Skeletal muscle satellite cell (primary cell): ENCODE measurements around the gene CRKL.
"Not testable (repeated sequence)": the region's sequence is repeated elsewhere in the genome, so short reads cannot be mapped to it uniquely, and the experiment has no call there.

Experiments
- H3K27me3 ChIP-seq: 2 replicates; pipeline ENCODE4 v1.7.0; 2013; ENCODE audit warnings: low read length; ENCODE audit not compliant: control insufficient read depth, insufficient read depth
- H3K36me3 ChIP-seq: 2 replicates; pipeline ENCODE4 v1.7.0; 2013; ENCODE audit warnings: mild to moderate bottlenecking, control low read depth, low read length; ENCODE audit not compliant: insufficient read depth
- H3K4me1 ChIP-seq: 2 replicates; pipeline ENCODE4 v1.7.0; 2013; ENCODE audit warnings: low read length; ENCODE audit not compliant: control insufficient read depth, insufficient read depth
- H3K4me2 ChIP-seq: 2 replicates; pipeline ENCODE4 v1.7.0; 2013; ENCODE audit warnings: mild to moderate bottlenecking, low read length
- H3K4me3 ChIP-seq: 2 replicates; pipeline ENCODE4 v1.7.0; 2013; ENCODE audit warnings: low read length
- H3K9ac ChIP-seq: 2 replicates; pipeline ENCODE4 v1.7.0; 2013; ENCODE audit warnings: mild to moderate bottlenecking, low read depth, low read length, moderate library complexity
- H3K9me3 ChIP-seq: replicated peaks from 2 replicates; pipeline ENCODE4 v1.7.0; 2013; ENCODE audit warnings: mild to moderate bottlenecking, control low read depth, low read length

The CRKL gene

DNA sequence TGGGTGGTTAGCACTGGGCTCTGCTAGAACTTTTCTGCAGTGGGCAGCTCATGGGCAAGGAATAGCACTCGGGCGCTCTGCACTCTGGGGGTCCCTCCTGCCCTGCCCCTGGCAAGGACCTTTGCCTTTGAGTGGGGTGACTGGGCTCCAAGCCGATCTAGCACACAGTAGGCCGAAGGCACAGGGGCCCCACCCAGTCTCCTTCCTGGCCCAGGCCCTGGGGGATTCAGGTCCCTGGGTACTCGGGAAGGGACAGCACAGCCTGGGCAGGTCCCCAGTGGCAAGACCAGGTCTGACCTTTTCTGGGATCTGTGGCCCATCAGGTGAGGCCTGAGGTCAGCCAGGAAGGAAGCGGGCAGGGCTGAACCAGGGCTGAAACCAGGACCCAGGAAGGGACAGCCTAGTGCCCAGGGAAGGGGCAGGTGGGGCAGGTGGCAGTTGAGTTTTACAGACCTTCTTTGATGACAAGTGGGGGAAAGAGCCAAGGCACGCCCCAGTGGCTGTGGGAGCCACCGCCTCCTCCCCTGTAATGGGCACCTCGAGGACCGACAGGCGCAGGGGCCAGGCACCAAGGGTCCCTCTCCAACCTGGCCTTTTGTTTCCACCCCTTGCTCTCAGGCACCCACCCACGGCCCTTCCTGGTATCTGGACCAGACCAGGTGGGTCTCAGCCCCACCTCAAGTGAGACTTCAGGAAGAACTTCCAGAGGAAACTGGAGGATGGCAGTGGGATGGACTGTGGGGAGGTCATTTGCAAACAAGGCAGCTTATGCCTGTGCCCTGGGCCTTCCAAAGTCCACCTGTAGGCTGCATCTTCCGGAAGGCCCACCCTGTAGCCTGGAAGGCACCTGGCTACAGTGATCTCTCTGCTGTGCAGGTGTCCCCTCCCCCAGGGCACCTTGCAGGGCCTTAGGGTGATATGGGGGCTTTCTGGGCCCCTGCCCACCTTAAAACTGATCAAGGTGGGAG lies 49.0 kb downstream of the CRKL start:
- peaks cover 23% of the 10 kb centered on the region for H3K27me3 ChIP-seq
- H3K9me3 ChIP-seq = no peaks in the 10 kb centered on the region
- no peaks in the 10 kb centered on the region for H3K4me1 ChIP-seq
- no peak overlapping the region for H3K4me3 ChIP-seq
- H3K4me2 ChIP-seq = no peak overlapping the region
- H3K9ac ChIP-seq = no peak overlapping the region
- no peaks in the 10 kb centered on the region for H3K36me3 ChIP-seq

DNA sequence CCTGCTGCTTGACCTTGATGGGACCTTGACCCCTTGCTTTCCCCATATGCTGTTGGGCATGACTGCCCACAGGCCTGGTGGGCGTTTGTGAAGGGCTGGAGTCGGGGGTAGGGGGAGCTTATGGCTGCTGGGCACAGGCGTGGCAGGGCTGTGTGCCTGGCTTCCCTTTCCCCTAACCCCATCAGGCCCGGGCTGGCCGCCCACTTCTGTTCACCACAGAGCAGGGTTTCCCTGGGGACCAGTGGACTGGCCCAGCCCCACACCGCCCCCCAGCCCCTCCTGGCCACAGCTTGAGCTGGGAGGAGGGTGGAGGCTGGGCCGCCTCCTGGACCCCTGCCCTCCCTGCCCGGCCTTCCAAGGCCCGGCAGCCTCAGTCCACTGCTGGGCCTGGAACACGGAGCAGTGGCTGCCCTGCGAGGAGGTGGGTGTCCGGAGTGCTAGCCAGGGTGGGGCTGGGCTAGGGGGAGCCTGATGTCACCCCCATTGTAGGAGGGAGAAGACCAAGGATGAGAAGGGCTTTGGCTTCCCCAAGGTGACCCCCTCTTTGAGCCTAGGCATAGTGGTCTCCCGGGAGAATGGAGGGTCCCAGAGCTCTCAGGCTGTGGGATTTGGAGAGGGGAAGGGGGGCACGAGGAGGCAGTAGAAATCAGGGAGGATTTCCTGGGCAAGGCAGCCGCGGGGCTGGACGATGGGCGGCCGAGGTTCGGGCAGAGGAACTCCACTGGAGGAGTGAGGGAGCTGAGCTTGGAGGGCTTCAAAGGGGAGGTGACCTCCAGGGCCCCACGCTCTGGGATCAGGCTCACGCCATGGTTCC lies 49.9 kb downstream of the CRKL start, which contains the start of gene AIFM3:
AIFM3 (plus strand) TSS at position 373 of the 814 bp plus-strand sequence. CDS start 690 bp downstream, outside the sequence.
- Histone ChIP-seq H3K9ac (no peak within 1 kb of the TSS), H3K4me1 (no peaks in the 10 kb centered on the region), H3K27me3 (peaks cover 23% of the 10 kb centered on the region)

DNA sequence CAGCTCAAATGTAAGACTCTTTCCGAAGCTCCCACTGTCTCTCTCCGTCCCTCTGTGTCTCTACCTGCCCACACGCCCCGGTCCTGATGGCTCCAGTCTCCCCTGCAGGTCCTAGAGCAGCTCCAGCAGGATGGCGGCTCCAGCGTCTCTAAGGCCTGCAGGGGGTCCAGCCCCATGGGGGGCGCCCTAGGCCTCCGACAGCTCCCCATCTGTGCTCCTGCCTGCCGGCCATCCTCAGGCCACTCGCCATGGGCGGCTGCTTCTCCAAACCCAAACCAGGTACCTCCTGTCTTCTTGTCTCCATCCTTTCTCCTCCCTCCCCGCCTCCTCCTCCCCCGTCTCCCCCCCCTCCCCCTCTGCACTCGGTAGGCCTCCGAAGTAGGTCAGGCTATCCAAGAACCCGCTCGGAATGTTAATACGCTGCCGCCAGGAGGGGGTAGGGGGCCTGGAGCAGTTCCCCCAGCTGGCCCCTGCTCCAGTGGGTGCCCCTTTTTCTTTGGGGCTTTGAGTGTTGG lies 50.5 kb downstream of the CRKL start:
- Histone ChIP-seq H3K27me3 (peaks cover 23% of the 10 kb centered on the region), H3K9ac (no peak overlapping the region), H3K36me3 (no peaks in the 10 kb centered on the region), H3K4me1 (no peaks in the 10 kb centered on the region), H3K4me3 (no peak overlapping the region), H3K9me3 (no peaks in the 10 kb centered on the region), H3K4me2 (no peak overlapping the region)

More for the DNA sequence above, 49.9 kb downstream of the CRKL start, which contains the start of gene AIFM3:
- H3K9me3 ChIP-seq = no peaks in the 10 kb centered on the region
- H3K4me3 ChIP-seq = no peak within 1 kb of the TSS
- no peaks in the 10 kb centered on the region for H3K36me3 ChIP-seq
- H3K4me2 ChIP-seq = no peak within 1 kb of the TSS

DNA sequence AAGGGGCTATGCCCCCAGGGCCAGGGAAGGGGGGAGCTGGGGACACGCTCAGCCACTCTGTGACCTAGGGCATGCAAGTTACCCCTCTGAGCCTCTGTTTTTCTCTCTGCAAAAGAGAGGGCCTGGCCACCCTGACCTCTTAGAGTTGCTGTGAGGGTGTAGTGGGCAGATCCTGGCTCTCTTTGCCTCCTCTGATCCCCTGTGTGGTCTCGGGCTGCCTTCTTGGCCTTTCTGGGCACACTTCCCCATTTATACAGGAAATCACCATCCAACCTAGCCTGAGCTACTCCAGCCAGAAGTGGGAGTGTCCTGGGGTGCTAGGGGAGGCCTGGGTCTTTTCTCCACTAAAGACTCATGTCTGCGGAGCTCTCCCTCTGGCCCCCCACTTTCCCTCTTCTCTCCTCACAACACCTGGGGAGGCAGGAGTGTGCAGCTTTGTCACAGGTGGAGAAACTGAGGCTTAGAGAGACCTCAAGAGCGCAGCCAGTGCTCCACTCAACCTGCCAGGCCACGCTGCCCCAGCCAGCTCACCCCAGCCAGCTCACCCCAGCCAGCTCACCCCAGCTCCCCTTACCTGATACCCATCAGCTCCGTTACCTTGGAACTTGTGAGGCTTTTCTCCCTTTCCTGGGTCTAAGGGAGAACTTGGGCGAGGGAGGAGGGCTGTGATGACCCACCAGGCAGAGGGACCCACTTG lies 51.2 kb downstream of the CRKL start:
- H3K9me3 ChIP-seq = no peaks in the 10 kb centered on the region
- H3K9ac ChIP-seq = no peak overlapping the region
- peaks cover 21% of the 10 kb centered on the region for H3K27me3 ChIP-seq
- H3K4me2 ChIP-seq = no peak overlapping the region
- H3K4me3 ChIP-seq = no peak overlapping the region
- H3K4me1 ChIP-seq = no peaks in the 10 kb centered on the region
- no peaks in the 10 kb centered on the region for H3K36me3 ChIP-seq

DNA sequence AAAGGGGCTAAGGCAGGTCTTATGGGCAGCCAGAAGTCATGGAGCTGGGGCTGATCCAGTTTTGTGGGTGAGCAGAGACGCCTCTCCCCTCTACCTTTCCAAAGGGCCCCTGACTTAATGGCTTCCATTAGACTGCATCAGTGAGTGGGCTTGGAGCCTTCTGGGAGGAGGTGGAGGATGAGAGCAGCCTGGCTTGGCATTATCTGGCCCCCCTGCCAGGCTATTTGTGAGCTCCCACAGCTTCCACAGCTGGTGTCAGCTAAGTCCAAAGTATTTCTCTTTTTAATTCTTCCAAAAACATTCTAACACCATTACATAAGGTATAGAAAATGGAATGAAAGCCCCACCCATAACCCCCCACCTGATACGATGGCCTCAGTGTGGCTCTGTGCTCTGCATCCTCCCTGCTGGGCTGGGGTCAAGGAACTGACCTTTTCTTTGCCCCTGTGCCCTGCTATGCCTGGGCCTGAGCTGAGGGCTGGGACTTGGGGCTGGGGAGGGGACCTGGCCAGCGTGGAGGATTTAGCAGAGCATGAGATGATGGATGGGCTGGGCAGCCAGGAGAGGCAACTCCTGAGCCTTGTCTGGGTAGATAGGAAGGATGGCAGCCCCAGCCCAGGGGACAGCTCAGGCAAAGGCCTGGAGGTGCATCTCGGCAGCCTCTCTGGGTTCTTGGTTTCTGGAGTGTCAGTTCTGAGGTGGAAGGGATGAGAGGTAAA lies 53.9 kb downstream of the CRKL start:
- H3K4me1 ChIP-seq = no peaks in the 10 kb centered on the region
- H3K4me3 ChIP-seq = no peak overlapping the region
- peaks cover 11% of the 10 kb centered on the region for H3K27me3 ChIP-seq
- no peak overlapping the region for H3K4me2 ChIP-seq
- no peaks in the 10 kb centered on the region for H3K9me3 ChIP-seq
- no peak overlapping the region for H3K9ac ChIP-seq
- H3K36me3 ChIP-seq = no peaks in the 10 kb centered on the region

DNA sequence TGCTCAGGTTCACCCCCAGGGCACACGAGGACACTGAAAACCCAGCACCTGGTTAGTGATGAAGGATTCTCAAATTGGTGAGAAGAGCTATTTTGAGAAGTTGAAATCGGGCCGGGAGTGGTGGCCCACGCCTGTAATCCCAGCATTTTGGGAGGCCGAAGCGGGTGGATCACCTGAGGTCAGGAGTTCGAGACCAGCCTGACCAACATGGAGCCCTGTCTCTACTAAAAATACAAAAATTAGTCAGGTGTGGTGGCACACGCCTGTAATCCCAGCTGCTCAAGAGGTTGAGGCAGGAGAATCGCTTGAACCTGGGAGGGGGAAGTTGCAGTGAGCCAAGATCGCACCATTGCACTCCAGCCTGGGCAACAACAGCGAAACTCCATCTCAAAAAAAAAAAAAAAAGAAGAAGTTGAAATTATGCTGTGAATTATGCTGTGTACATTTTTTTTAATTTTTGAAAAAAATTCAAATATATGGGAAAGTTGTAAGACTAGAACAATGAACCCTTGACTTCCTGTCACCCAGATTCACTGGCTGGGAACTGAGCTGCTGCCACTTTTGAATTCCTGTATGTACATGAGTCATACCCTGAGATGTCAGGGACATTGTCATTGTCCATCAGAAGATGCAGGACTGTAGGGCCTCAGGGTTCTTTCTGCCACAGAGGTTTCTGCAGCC lies 54.9 kb downstream of the CRKL start:
- H3K4me3 ChIP-seq = not testable (repeated sequence)

DNA sequence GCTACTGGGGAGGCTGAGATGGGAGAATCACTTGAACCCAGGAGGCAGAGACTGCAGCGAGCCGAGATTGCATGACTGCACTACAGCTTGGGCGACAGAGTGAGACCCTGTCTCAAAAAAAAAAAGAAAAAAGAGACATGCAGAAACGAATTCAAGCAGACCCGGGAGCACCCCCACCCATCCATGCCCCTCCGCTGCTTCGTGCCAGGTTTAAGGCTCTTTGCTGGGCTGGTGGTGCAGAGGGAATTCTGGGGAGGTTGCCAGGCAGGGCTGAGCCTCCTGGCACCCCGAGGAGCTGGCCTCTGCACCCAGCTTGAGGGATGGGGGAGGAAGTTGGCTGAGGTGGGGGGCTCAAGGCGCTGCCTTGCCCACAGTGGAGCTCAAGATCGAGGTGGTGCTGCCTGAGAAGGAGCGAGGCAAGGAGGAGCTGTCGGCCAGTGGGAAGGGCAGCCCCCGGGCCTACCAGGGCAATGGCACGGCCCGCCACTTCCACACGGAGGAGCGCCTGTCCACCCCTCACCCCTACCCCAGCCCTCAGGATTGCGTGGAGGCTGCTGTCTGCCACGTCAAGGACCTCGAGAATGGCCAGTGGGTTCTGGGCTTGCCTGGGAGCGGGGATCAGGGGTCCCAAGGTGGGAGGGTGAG lies 55.8 kb downstream of the CRKL start:
- H3K4me3 ChIP-seq = no peak overlapping the region
- no peaks in the 10 kb centered on the region for H3K4me1 ChIP-seq
- H3K27me3 ChIP-seq = peaks cover 11% of the 10 kb centered on the region
- H3K4me2 ChIP-seq = no peak overlapping the region
- no peak overlapping the region for H3K9ac ChIP-seq
- H3K9me3 ChIP-seq = no peaks in the 10 kb centered on the region
- no peaks in the 10 kb centered on the region for H3K36me3 ChIP-seq

More for the DNA sequence above, 54.9 kb downstream of the CRKL start:
- H3K9me3 ChIP-seq, H3K4me2 ChIP-seq, H3K36me3 ChIP-seq, H3K9ac ChIP-seq, H3K4me1 ChIP-seq: not testable (repeated sequence)
- H3K27me3 ChIP-seq = peaks cover 11% of the 10 kb centered on the region

DNA sequence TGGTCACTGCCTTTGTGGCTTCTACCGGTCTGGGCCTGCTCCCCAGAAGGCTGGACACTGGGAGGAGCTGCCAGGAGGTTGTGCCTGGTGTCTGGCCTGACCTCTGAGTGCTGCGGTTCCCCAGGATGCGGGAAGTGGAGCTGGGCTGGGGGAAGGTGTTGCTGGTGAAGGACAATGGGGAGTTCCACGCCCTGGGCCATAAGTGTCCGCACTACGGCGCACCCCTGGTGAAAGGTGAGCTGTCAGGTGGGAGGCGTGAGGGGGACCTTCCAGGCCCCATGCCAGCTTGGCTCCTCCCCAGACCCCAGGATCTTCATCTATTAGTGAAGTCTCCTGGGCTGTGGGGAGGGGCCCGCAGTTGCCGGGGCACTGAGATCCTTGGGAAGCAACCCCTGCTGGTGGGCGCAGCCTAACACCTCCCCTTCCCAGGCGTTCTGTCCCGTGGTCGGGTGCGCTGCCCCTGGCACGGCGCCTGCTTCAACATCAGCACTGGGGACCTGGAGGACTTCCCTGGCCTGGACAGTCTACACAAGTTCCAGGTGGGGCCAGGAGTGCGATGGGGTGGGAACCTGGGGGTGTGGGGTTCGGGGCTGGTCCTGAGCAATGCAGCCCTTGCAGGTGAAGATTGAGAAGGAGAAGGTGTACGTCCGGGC lies 56.6 kb downstream of the CRKL start:
- Histone ChIP-seq H3K4me3 (no peak overlapping the region), H3K4me1 (no peaks in the 10 kb centered on the region), H3K9me3 (peaks cover 5% of the 10 kb centered on the region), H3K9ac (no peak overlapping the region), H3K27me3 (peaks cover 11% of the 10 kb centered on the region), H3K4me2 (no peak overlapping the region), H3K36me3 (no peaks in the 10 kb centered on the region)

DNA sequence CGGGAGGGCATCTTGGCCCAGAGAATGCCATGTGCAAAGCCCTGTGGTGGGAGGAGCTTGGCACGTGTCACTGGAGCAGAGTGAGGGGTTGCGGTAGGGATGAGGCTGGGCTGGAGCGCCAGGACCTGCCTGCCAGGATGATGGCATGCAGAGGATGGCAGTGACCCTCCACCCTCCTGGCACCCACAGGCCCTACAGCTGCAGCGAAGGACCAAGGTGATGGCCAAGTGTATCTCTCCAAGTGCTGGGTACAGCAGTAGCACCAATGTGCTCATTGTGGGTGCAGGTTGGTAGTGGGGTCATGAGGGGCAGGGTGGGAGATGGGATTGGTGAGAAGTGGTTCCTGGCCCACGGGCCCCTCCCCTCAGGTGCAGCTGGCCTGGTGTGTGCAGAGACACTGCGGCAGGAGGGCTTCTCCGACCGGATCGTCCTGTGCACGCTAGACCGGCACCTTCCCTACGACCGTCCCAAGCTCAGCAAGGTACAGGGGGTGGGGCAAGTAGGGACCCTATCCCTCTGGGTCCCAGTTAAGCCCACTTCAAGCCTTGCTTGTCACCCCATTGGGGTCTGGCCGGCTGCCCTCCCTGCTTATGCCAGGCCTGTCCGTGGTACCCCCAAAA lies 57.2 kb downstream of the CRKL start:
- no peak overlapping the region for H3K4me2 ChIP-seq
- H3K9ac ChIP-seq = no peak overlapping the region
- H3K4me3 ChIP-seq = no peak overlapping the region
- H3K36me3 ChIP-seq = no peaks in the 10 kb centered on the region
- H3K27me3 ChIP-seq = peaks cover 11% of the 10 kb centered on the region
- H3K9me3 ChIP-seq = peaks cover 8% of the 10 kb centered on the region
- H3K4me1 ChIP-seq = peaks cover 2% of the 10 kb centered on the region
